Uterus (tissue), 4 donors: Measurements from ENCODE around the gene ARRB2. TPM values are rescaled to one million over a fixed set of nuclear protein-coding genes. Genes with fewer than 3 reads are reported as not detected.

Experiments used
- DNase-seq, 2 donors: peaks; one replicate each; pipeline ENCODE4 v3.0.0-alpha.2; 2019 to 2020
- H3K27ac ChIP-seq, 2 donors: fragments of 200-600 bp; sonication (generic); 1 replicate in 1 of 2; 2 replicates in 1 of 2; pipeline ENCODE4 v1.5.1; 2016 to 2018
- H3K27me3 ChIP-seq, 2 donors: fragments of 200-600 bp; sonication (generic); one replicate each; pipeline ENCODE4 v1.5.1; 2018 to 2019; ENCODE audit warnings: control low read depth in 1 of 2
- H3K36me3 ChIP-seq, 2 donors: fragments of 200-600 bp; sonication (generic); one replicate each; pipeline ENCODE4 v1.5.1; 2019; ENCODE audit warnings: control low read depth in 1 of 2
- H3K4me1 ChIP-seq, 2 donors: fragments of 200-600 bp; sonication (generic); one replicate each; pipeline ENCODE4 v1.5.1; 2018 to 2019; ENCODE audit warnings: control low read depth in 1 of 2
- H3K4me3 ChIP-seq, 2 donors: fragments of 200-600 bp; sonication (generic); 1 replicate in 1 of 2; 2 replicates in 1 of 2; pipeline ENCODE4 v1.5.1; 2018 to 2019; ENCODE audit warnings: mild to moderate bottlenecking in 1 of 2
- H3K9me3 ChIP-seq, 2 donors: fragments of 200-600 bp; sonication (generic); one replicate each; pipeline ENCODE4 v1.5.1; 2019; ENCODE audit warnings: control low read depth in 1 of 2
- POLR2A ChIP-seq, 2 donors: fragments of 450-650 bp; IDR thresholded peaks; one replicate each; pipeline ENCODE4 v1.6.1; 2016; ENCODE audit warnings: antibody characterized with exemption in 2 of 2, mild to moderate bottlenecking in 1 of 2, moderate library complexity in 1 of 2
- intact Hi-C: fragments of 100-400 bp; cut with DNase I; formaldehyde crosslinking; loops from one replicate; pipeline ENCODE4 v1.15.1; 2023; ENCODE audit warnings: low total_unique reads
- total RNA-seq, 4 donors: library from RNA; depleted of rRNA in 3 of 4; stranded (reverse); fragments of >200 nt in 3 of 4; gene quantifications; one replicate each; pipeline versions ENCODE4 v1.1.0 to v1.2.4, GENCODE V29; 2014 to 2023
- TF ChIP-seq, protein P1 (sequence below), 4 experiments: fragments of 200-600 bp in 2 of 4; fragments of 450-650 bp in 2 of 4; sonication (generic) in 2 of 4; IDR thresholded peaks; one replicate each; pipeline ENCODE4 v1.5.1; 2016 to 2019; ENCODE audit warnings: antibody characterized with exemption in 4 of 4, mild to moderate bottlenecking in 2 of 4, moderate library complexity in 1 of 4
- donor health status: DM: yes; HTN: yes; CAD: no.

ARRB2 gene
- total RNA-seq, 4 donors from 2014 or later = 11.6 to 48.5 (median 40.8) TPM

DNA sequence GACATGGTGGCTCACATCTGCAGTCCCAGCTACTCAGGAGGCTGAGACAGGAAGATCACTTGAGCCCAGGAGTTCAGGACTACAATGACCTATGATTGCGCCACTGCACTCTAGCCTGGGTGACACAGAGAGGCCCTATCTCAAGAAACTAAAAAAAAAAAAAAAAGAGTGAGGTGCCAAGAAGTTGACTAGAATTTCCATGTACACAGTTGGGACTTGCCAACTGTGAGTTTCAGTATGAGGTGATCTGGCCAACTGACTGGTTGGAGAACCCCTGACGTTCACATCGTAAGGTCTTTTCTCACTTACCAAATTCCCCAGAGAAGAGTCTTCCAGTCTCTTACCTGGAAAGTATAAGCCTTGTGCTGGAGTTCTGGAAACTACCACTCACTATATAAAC is 17.7 kb downstream of the ARRB2 start:
- H3K36me3 ChIP-seq = no peaks in the 10 kb centered on the region
- H3K4me3 ChIP-seq = no peak overlapping the region
- no peaks in the 10 kb centered on the region for H3K27me3 ChIP-seq
- TF ChIP-seq, protein P1, sequence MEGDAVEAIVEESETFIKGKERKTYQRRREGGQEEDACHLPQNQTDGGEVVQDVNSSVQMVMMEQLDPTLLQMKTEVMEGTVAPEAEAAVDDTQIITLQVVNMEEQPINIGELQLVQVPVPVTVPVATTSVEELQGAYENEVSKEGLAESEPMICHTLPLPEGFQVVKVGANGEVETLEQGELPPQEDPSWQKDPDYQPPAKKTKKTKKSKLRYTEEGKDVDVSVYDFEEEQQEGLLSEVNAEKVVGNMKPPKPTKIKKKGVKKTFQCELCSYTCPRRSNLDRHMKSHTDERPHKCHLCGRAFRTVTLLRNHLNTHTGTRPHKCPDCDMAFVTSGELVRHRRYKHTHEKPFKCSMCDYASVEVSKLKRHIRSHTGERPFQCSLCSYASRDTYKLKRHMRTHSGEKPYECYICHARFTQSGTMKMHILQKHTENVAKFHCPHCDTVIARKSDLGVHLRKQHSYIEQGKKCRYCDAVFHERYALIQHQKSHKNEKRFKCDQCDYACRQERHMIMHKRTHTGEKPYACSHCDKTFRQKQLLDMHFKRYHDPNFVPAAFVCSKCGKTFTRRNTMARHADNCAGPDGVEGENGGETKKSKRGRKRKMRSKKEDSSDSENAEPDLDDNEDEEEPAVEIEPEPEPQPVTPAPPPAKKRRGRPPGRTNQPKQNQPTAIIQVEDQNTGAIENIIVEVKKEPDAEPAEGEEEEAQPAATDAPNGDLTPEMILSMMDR (IDR thresholded peaks at IDR 0.05) = no peak
- TF ChIP-seq POLR2A (IDR thresholded peaks at IDR 0.05) = no peak
- intact Hi-C loops = no loop called here
- H3K27ac ChIP-seq = no peak overlapping the region
- no peaks in the 10 kb centered on the region for H3K9me3 ChIP-seq
- no peak for DNase-seq
- H3K4me1 ChIP-seq = peaks cover 0 to 3% of the 10 kb centered on the region in 2 donors

DNA sequence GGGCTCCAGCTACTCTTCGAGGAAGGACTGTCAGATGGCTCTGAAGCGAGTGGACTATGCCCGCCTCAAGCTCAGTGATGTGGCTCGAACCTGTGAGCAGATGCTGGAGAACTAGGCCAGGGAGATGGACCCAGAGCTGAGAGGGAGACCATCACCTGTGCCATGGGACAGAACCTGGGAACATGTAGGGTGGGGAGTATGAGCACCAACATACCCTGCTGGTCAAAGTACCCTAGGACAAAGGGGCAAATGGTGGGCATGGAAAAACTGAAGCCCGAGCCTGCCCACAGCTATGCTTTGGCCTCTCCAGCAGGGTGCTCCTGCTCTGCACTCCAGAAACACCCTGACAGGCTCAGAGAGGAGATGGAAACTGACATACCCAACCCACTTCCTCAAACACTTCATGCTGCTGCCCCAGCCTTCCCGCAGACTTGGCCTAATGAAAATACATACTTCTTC is 22.7 kb downstream of the ARRB2 start:
- H3K36me3 ChIP-seq = no peaks in the 10 kb centered on the region
- H3K9me3 ChIP-seq = no peaks in the 10 kb centered on the region
- no peak overlapping the region for H3K27ac ChIP-seq
- TF ChIP-seq, protein P1 (IDR thresholded peaks at IDR 0.05) = no peak
- TF ChIP-seq POLR2A (IDR thresholded peaks at IDR 0.05) = no peak
- no peaks in the 10 kb centered on the region for H3K27me3 ChIP-seq
- intact Hi-C loops = no loop called here
- peaks cover 0 to 3% of the 10 kb centered on the region in 2 donors for H3K4me1 ChIP-seq
- DNase-seq = no peak
- no peak overlapping the region for H3K4me3 ChIP-seq

DNA sequence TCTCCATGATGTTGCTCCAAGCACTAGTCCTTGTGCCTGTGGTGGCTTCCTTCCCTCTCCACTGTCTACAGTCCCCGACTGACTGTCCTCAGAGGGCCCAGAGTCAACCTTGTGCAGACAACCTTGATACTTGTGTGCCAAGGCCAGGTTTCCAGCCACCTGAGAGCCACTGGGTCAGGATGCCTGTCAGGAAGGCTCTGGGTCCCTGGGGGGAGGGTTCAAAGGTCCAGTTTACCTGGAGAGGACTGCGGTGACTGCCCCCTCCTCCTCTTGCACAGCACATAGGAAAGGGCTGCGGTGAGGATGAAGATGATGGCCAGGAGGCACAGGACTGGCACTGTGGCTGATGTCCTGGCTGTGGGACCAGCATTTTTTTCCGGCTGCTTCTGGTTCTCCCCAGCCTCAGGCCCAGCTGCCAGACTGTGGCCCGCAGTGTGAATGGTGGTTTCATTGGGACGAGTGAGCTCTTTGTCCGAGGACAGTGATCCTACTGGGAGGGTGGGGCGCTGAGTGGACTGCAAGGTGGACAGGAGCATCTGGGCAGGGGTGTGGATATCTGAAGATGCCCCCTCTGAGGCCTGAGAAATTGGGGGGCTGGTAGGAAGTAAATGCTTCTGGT is 24.5 kb downstream of the ARRB2 start:
- no peaks in the 10 kb centered on the region for H3K36me3 ChIP-seq
- TF ChIP-seq, protein P1 (IDR thresholded peaks at IDR 0.05) = no peak
- no peak for TF ChIP-seq POLR2A (IDR thresholded peaks at IDR 0.05)
- H3K4me1 ChIP-seq = peaks cover 0 to 3% of the 10 kb centered on the region in 2 donors
- H3K27ac ChIP-seq = no peak overlapping the region
- no peaks in the 10 kb centered on the region for H3K9me3 ChIP-seq
- DNase-seq = no peak
- intact Hi-C loops = no loop called here
- H3K4me3 ChIP-seq = no peak overlapping the region
- H3K27me3 ChIP-seq = no peaks in the 10 kb centered on the region

DNA sequence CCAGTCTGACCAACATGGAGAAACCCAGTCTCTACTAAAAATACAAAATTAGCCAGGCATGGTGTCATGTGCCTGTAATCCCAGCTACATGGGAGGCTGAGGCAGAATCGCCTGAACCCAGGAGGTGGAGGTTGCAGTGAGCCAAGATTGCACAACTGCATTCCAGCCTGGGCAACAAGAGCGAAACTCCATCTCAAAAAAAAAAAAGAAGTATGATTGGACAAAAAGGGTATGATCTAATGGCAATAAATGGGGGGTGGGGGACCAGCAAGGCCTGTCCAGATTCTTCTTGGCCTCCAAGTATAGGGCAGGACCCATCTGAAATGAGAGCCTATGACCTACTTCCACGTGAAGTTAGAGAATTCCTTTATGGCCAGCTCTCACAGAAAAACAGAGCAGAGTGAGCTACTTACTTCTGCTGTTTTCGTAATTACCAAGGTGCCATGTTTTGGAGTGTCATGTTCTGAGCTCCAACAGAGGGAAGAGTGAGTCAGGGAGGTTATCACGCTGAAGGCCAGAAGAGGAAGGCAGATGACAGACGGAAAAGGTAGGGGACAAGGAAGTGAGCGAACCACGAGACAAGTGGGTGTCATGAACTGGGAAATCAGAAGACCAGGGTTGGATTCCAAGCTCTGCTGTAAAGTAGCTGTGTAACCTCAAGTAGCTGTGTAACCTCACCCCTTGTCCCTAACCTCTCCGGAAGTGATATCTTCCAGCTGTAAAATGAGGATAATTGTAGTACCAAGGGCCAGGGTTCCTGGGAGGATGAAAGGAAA is 25.6 kb downstream of the ARRB2 start:
- no peak for DNase-seq
- Histone ChIP-seq H3K4me1 (no peaks in the 10 kb centered on the region), H3K27me3 (no peaks in the 10 kb centered on the region), H3K9me3 (no peaks in the 10 kb centered on the region), H3K4me3 (no peak overlapping the region), H3K27ac (no peak overlapping the region), H3K36me3 (no peaks in the 10 kb centered on the region)
- intact Hi-C loops = no loop called here
- TF ChIP-seq POLR2A (IDR thresholded peaks at IDR 0.05) = no peak
- TF ChIP-seq, protein P1 (IDR thresholded peaks at IDR 0.05) = no peak
